ENCODE data around the gene RGS19.

The RGS19 gene

GRCh38 chr20:64032706-64033624, 46.4 kb downstream of the RGS19 start:
- Histone ChIP-seq H2AFZ (ENCODE audit: low read depth) (no peak overlapping the region), H3K27me3 (ENCODE audit: insufficient read depth, low read depth) (peaks cover 16% of the 10 kb centered on the region), H3K27ac (no peak overlapping the region), H3K4me2 (no peak overlapping the region), H3K9ac (no peak overlapping the region), H3K4me3 (IDR thresholded peaks at IDR 0.05; ENCODE audit: insufficient read depth, low read depth, low read length) (no peak overlapping the region), H3K79me2 (ENCODE audit: insufficient read depth, low read depth) (no peaks in the 10 kb centered on the region), H4K20me1 (ENCODE audit: insufficient read depth) (no peaks in the 10 kb centered on the region), H3K4me1 (ENCODE audit: low read depth, poor library complexity, severe bottlenecking) (peaks cover 16% of the 10 kb centered on the region), H3K36me3 (ENCODE audit: insufficient read depth) (no peaks in the 10 kb centered on the region; the same call in 1 of the 2 replicates)
- TF ChIP-seq CTCF (conservative IDR thresholded peaks at IDR 0.05; ENCODE audit: low read depth, low read length) = no peak

GRCh38 chr20:64031822-64032314, 47.5 kb downstream of the RGS19 start:
- no peaks in the 10 kb centered on the region for H3K79me2 ChIP-seq (ENCODE audit: insufficient read depth, low read depth)
- no peak overlapping the region for H3K27ac ChIP-seq
- no peaks in the 10 kb centered on the region for H4K20me1 ChIP-seq (ENCODE audit: insufficient read depth)
- H3K4me1 ChIP-seq (ENCODE audit: low read depth, poor library complexity, severe bottlenecking) = peaks cover 6% of the 10 kb centered on the region
- H2AFZ ChIP-seq (ENCODE audit: low read depth) = no peak overlapping the region
- H3K4me3 ChIP-seq (IDR thresholded peaks at IDR 0.05; ENCODE audit: insufficient read depth, low read depth, low read length) = no peak overlapping the region
- no peak overlapping the region for H3K4me2 ChIP-seq
- TF ChIP-seq CTCF (conservative IDR thresholded peaks at IDR 0.05; ENCODE audit: low read depth, low read length) = no peak
- H3K27me3 ChIP-seq (ENCODE audit: insufficient read depth, low read depth) = peaks cover 5% of the 10 kb centered on the region; the same call in 1 of the 2 replicates
- H3K9ac ChIP-seq = no peak overlapping the region
- no peaks in the 10 kb centered on the region; the same call in 1 of the 2 replicates for H3K36me3 ChIP-seq (ENCODE audit: insufficient read depth)

GRCh38 chr20:64030371-64031134, 48.8 kb downstream of the RGS19 start:
- H3K4me1 ChIP-seq (ENCODE audit: low read depth, poor library complexity, severe bottlenecking) = no peaks in the 10 kb centered on the region
- no peak for TF ChIP-seq CTCF (conservative IDR thresholded peaks at IDR 0.05; ENCODE audit: low read depth, low read length)
- H3K4me3 ChIP-seq (IDR thresholded peaks at IDR 0.05; ENCODE audit: insufficient read depth, low read depth, low read length) = no peak overlapping the region
- no peaks in the 10 kb centered on the region; the same call in 1 of the 2 replicates for H3K36me3 ChIP-seq (ENCODE audit: insufficient read depth)
- no peaks in the 10 kb centered on the region for H3K27me3 ChIP-seq (ENCODE audit: insufficient read depth, low read depth)
- H3K79me2 ChIP-seq (ENCODE audit: insufficient read depth, low read depth) = no peaks in the 10 kb centered on the region
- no peak overlapping the region for H3K4me2 ChIP-seq
- no peaks in the 10 kb centered on the region for H4K20me1 ChIP-seq (ENCODE audit: insufficient read depth)
- H2AFZ ChIP-seq (ENCODE audit: low read depth) = no peak overlapping the region
- no peak overlapping the region for H3K27ac ChIP-seq
- no peak overlapping the region for H3K9ac ChIP-seq

GRCh38 chr20:64029293-64030117, 49.8 kb downstream of the RGS19 start:
- H3K36me3 ChIP-seq (ENCODE audit: insufficient read depth) = no peaks in the 10 kb centered on the region; the same call in 1 of the 2 replicates
- no peak overlapping the region for H3K4me2 ChIP-seq
- no peak overlapping the region for H3K9ac ChIP-seq
- no peaks in the 10 kb centered on the region for H3K79me2 ChIP-seq (ENCODE audit: insufficient read depth, low read depth)
- no peak overlapping the region for H2AFZ ChIP-seq (ENCODE audit: low read depth)
- H3K4me3 ChIP-seq (IDR thresholded peaks at IDR 0.05; ENCODE audit: insufficient read depth, low read depth, low read length) = no peak overlapping the region
- TF ChIP-seq CTCF (conservative IDR thresholded peaks at IDR 0.05; ENCODE audit: low read depth, low read length) = no peak
- H3K27me3 ChIP-seq (ENCODE audit: insufficient read depth, low read depth) = no peaks in the 10 kb centered on the region
- no peaks in the 10 kb centered on the region for H4K20me1 ChIP-seq (ENCODE audit: insufficient read depth)
- no peak overlapping the region for H3K27ac ChIP-seq
- H3K4me1 ChIP-seq (ENCODE audit: low read depth, poor library complexity, severe bottlenecking) = no peaks in the 10 kb centered on the region

Measured in KMS-11 (cell line).